Measurements from ENCODE around the gene LAMB1.

Gene LAMB1

DNA sequence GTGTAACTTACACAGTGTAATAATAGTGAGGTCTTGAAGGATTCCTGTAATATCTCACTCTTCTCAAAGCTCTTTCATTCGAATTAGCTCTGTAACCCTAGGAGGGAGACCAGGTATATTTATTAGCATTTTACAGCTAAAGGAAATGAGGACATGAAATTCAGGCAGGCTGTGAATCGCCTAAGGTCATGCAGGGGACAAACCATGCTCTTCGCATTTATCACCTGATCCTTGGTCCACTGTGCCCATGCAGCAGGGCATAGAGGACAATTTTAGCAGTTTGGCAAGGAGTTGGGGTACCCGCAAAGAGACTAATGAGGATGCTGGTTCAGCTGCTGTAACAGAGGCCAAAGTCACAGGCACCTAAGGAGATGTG, 14.8 kb upstream of the LAMB1 start:
- no peak for DNase-seq (ENCODE audit: low read depth in 2 of 2)

DNA sequence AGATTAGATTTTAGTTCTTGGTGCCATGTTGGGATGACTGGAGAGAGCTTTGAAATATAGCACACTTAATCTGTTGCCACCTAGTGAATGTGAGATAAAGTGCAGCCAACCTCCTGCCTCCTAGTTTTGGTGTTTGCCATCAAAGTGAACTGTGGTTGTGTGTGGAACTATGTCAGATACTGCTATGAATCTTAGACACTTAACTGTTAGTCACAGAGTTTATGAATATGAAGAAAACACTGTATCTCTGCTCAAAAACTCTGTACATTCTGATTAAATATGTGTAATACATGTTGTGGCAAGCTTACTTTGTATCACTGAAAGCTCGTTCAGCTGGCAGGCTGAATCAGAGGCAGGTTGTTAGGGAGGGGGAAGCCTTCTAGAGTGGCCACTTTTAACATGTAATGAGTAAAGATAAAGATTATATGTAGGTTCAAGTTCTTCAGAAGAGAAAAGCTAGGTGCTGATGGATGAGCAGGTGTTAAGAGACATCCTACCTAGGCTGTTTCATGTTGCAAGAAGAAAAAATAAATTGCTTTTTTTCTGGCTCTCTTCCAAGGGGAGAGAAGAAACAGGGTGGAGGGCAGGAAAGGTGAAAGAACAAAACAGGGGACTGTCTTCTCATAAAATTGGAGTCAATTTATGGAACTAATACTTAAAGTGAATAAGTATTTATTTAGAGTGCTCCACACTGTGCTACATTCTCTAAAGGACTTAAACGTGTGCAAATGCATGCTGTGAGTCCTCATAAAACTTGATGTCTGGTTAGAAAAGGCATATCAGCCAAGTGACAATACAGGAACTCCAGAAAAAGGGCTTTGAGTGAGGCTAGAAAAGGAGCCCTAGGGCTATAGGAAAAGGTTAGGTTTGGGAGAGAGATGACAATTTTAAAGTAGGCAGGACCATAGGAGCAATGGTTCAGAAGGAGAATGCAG, 14.1 kb upstream of the LAMB1 start:
- DNase-seq (ENCODE audit: low read depth in 2 of 2): no peak

DNA sequence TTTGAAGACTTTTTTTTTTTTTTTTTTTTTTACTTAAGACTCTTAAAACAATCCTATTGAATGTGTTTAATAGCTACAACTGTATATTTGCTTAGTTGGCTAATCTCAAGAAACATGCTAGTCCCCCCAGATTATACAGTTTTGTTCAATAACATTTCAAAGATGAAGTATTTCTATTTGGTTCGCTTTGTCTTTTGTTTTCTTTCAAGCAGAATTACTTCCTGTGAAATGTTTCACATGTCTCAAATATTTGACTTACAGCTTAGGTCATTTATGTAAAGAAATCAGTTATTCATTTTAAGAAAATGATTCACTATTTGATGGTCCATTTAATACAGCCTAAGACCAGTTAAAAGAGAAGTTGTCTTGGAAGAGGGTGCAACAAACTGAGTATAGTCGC, 12.8 kb upstream of the LAMB1 start:
- DNase-seq (ENCODE audit: low read depth in 2 of 2): no peak

DNA sequence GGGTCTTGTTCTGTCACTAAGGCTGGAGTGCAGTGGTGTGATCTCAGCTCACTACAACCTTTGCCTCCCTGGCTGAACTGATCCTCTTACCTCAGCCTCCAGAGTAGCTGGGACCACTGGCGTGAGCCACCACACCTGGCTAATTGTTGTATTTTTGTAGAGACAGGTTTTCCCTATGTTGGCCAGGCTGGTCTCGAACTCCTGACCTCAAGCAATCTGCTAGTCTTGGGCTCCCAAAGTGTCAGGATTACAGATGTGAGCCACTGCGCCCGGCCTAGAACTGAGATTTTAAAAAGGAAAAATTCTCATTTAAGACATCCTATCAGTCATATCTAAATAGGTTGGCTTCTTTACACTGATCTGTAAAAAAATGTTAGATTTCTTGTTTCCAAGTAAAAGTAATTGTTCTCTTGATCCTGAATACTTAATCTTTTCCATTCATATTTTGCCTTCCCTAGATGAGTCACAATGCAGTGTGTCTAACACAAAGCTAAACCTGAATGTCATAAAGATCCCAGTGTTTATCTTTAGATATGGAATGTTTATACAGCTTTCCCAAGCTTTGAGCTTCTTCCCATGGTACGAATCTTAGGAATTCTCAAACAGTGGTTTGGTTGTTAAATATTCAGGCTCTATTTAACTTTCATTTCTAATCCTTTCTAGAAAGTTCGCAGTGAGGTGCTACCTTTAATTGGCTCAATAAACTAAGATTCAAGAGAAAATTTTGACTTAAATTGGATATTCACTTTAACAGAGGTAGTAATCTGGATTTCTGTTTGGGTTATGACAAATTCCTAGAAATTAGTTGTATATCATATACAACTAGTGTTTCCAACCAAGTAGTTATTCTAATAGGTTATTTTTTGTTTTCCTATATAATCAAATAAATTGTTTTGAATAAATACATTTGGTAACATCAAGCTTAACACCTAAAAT, 12.1 kb upstream of the LAMB1 start:
- DNase-seq (ENCODE audit: low read depth in 2 of 2): no peak

DNA sequence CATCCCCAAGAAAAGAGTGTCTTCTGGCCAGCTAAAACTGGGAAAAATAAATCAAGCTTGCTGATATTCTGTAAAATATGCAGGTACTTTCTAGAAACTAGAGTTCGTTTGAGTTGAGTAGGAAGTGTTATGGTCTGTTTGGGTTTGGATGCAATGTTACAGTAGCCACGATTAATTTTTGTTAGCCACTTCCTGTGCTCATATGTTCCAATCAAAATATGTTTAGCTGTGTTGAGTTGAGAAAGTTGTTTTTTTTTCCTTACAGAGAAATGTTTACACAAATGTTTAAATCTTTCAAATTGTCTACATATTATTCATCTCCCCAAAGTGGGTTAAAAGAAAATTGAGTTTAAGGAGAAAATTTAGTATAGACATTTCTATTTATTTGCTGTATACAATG, 11.3 kb upstream of the LAMB1 start:
- DNase-seq (ENCODE audit: low read depth in 2 of 2): no peak

DNA sequence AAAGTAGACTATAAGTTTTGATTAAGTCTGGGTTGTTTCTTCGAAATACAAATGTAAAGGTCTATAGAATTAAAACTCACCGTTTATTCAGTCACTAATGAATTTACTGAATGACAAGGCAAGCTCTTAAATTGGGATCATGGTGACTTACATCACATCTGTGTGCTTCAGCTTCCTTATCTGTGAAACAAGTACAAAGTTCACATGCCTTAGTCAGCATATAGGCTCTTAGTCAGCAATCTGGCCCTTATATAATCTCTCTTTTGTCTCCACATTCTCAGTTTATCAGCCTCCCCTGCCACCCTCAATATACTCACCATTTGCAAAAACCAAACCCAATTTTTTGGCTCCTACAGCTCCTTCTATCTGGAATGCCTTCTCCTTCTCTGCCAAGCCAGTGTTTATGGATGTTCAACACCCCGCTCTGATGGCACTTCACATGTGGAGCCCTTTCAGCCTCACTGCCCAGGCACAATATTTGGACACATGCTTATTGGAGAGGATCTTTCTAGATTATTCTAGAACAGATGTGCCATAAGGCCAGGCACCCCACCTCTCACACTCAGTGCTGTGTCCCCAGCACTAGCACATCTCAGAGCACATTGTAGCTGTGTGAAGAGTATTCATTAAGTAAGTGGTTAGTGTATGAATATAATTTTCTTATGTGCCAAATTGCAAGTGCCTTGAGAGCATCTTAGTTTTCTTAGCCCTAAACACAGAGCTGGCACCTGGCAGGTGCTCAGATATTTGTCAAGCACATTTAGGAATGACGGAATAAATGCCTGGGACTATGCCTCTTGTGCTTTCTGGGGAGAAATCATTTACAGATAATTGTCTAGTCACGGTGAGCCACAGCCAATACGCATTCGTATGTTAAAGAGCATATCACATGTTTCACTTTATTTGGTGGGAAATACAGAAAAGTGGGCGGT, 9.8 kb upstream of the LAMB1 start:
- DNase-seq (ENCODE audit: low read depth in 2 of 2): no peak

DNA sequence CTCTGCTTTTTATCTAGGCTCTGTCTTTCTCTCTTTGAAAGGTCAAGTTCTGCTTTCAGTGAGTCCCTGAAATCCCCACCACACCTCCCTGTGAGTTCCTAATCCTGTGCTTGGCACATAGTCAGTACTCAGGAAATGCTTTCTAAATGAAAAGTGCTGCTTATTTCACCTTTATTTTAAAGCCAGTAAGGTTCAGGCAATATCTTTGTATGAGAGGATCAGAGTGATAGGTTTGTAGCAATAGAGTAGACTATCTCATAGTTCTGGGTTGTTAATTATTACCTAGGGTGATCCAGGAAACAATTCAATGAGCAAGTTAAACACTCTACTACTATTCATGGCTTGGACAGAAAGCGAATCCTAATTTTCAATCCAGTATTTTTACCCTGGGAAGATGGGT, 7.4 kb upstream of the LAMB1 start:
- DNase-seq (ENCODE audit: low read depth in 2 of 2): no peak

DNA sequence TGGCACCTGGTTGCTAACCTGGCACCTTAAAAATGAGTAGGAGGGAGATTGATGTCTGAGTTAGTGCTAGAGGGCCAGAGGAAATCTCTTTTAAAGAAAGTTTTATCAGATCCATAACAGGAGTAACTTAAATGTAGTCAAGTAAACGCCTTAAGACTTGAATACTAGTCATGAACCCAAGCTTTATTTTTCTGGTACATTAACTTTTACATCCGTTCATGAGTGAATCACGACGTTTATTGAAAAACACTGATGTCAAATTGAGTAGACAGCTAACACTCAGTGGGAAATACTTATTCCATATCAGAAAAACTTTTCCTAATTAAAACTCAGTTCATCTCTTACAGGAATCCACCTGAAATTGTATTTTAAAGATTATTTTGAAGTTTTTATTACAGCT, 6.9 kb upstream of the LAMB1 start:
- no peak for DNase-seq (ENCODE audit: low read depth in 2 of 2)

DNA sequence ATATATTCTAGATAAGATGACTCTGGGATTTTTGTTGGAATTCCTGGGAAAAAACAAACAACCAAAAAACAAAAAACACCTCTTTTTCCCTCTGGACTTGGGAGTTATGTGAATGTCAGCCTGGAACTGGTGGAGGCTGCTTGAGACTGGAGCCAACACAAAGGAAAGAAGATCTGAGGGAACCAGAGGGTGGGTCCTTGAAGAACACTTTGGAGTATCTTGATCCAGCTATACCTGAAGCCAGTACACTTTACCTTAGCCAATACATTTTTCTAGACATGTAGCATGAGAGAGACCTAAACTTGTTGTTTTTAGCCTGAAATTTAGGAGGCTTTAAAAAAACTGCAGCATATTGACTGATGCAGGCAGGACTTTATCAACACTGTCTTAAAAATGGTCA, 5.9 kb upstream of the LAMB1 start:
- DNase-seq (ENCODE audit: low read depth in 2 of 2): no peak

DNA sequence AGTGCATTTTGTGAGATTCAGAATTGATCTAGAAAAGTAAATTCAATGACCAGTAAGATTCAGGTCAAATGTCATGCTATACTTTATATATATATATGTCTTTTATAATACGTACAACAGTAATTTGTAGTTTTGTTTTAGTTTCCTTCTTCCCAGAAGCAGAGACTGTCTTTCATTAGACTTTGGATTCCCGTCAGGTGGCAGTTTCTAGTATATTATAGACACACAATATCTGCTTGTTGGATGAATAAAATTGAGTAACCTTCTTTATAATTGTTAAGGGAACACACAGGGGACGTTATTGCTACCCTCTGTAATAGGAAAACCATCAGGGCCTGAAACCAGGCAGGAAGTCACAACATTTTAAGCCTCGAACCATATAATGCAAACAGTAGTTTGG, 5.3 kb upstream of the LAMB1 start:
- DNase-seq (ENCODE audit: low read depth in 2 of 2): no peak

DNA sequence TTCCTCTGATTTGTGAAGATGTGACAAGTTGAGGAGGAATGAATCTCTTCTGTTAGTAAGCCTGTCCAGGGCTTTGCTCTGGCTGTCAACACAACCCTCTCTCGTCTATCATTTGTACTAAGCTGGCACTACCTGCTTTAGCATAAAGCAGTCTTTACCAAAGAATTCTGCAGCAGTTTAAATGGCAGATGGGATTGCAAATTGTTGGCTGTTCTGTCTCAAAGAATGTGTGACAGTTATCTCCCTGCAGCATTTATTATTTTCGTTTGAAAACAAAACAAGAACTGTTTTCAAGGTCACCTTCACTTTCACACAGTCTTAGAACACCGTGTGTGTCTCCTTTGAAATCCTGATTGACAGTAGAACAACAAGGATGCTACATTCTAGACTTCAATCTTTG, 4.8 kb upstream of the LAMB1 start:
- no peak for DNase-seq (ENCODE audit: low read depth in 2 of 2)

DNA sequence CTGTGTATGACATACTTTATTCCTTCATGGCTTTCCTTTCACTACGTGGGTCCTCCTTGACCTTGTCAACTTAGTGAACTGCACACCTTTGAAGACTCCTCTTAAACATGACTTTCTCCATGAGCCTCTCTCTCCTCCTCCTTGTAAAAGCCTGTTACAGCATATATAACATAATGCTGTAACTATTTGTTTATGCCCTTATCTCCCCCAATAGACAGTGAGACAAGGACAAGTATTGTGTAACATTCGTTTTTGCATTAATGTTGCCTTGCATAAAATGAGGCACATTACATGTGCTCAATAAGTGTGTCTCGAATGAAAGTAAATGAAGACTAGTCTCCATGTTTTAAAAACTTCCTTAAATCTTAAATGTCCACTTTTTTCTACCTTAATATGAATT, 4.3 kb upstream of the LAMB1 start:
- no peak for DNase-seq (ENCODE audit: low read depth in 2 of 2)

DNA sequence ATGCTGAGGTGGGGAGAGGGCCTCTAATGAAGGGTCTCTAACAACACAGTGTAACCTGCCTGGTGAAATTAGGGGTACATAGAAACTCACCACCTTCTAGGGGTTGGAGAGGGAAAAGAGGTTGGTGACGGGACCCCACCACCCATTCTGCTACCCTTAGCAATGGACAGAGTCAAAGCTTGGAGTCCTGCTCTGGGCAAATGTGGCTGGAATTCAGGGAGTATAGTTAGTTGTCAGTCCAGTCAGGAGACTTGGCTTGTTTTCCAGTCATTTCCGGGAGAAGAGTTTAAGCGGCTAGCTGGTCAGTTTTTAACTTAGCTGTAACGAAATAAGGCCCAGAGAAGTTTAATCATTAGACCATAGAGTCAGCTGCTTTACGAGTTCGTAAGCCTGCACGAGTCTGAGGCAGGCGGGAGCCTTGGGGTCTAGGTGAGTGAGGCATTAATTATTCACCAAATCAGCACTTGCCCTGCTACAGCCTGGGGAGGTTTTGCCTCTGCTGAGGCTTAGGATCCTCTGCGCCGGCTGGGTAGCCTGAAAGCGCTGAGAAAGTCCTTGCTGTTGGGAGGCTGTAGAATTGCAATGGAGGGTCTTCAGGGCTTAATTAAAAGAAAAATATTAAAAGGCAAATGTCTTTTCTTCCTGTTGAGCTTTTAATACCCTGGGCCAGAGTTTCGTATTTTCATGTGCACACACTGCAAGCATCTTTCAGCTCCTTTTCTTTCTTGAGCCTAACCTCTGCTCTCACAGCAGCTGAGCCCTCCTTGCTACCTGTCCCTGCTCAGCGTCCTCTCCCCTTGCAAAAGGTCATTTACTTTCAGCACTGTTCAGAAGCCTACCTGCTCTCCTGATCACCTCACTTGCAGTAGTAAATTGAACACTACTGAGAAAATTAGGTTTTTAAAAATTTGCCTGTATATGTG, 1.5 kb upstream of the LAMB1 start:
- no peak for DNase-seq (ENCODE audit: low read depth in 2 of 2)

DNA sequence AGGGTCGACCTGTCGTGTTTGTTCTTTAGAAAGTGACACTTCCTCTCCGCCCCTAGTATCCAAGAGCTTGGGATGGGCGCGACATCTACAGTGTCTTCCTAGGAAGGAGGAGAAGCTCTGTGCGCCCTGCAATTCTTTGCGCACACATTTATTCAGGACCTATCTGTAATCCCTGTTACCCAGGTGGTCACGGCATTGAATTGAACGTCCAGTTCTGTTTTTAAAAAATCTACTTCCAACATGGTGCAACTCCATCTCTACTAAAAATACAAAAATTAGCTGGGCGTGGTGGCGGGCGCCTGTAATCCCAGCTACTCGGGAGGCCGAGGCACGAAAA, 606 bp upstream of the LAMB1 start:
- DNase-seq (ENCODE audit: low read depth in 2 of 2): no peak

DNA sequence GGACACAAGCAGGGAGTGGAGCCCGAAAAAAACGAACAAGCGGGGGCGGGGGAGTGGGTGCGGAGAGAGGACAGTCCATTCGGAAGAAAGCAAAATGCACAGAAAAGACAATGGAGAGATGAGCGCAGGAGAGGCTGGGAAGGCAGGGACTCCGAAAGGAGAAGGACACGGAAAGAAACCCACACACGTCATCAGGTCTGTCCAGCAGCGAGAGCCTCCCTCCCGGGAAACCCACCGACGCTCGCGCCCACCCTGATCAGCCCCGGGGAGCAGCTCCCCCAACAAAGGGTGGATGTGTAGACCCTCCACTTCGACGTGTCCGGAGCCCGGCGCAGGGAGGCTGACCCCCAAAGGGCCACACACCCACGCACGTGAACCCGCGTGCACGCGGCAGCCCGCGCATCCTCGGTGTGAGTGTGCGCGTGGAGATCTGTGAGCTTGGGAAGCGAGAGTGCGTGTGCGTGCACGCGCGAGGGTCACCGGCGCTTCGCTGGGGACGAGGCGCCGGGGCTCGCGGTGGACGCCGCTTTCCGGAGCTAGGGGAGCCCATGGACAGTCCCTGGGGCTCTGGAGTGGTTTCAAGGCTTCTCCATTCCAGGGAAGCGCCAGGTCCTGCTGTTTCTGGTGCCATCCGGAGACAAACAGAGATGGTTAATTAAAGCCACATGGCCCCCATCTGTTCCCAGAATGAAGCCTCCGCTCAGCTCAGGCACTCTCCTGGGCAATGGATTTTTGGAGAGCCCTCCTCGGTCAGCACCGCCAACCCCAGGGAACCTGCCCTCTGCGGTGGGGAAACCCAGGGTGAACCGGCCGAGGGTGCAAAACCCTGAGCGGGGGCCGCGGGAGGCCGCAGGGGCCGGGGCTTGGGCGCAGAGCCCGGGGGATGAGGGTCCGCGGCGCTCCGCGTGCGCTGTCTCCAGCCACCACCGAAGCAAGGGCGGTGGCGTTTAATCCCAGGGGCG, 916 bp downstream of the LAMB1 start:
- DNase-seq (ENCODE audit: low read depth in 2 of 2): no peak

DNA sequence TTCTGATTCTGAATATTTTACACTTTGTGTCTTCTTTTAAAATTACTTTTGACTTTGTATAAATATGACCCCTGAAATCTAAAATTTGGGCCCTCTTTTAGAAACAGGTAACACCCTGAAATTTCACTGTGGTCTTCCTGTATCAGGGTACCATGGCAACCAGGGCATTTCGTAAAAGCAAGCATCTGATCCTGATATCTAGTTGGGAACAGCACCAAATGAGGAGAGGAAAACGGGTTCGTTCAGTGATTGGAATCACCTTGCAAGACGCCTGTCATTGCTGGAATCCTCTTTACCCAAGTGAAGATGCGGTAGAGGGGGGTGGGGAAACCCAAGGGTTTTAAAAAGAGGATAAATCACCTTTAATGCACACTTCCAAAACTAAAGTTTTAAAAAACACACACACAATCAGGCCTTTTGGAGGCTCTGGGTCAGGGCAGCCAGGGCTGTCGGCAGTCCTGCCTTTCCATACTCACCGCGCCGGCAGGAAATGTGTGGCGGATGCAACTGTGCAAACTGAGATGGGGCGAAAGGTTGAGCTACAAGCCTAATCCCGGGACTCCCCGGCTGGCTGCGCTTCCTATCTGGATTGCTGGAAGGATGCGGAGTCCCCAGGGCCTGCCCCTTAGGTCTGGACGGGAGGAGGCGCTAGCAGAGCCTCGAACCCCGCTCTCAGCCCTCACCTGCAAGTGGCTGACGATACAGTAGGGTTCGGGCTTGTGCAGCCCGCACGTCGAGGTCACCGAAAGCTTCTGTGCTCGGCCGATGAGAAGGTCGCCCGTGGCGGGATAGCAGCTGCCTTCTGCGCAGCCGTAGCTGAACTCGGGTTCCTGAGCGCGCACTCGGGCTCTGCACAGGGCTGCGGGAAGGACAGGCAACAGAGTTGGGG, 1.8 kb downstream of the LAMB1 start:
- DNase-seq (ENCODE audit: low read depth in 2 of 2): no peak

DNA sequence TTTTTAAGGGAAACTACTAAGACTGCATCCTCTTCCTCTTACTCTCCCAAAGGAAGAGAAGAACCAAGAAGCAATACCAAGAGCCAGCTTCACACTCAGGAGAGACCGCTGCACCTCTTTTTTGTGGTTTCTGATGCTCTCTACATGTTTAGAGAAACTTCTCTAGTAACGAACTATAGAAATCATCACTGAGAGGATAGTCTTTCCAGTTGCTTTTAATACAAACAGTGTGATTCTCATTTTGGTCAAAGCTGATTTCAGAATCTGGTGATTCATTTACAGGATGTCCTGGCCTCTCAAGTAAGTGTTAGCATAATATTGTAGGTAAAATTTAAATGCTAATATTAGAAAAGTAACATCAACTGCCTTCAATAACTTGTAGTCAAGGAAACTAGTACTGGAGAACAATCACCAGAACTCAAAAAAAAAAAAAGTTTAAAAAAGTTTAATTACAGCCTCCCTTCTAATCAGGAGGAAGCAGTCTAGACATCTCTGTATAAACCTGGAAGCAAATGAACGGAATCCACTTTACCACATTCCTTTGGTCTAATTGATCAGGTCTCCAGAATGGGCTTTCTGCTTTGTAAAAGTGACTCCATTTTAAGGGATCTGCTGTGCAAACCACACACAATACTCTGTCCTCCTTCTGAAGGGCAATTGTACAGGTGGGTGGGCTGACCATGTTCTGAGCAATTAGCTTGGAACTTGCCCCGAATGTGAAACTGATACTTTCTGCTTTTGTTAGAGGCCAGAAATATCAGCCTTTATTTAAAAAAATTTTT, 3.0 kb downstream of the LAMB1 start:
- no peak for DNase-seq (ENCODE audit: low read depth in 2 of 2)
